Central memory CD8-positive, alpha-beta T cell (primary cell): ENCODE data around the gene CHAF1B.
A peak's percentile ranks its signal among the peaks of the same experiment; 100 is the strongest.
"Not testable (repeated sequence)": the region's sequence is repeated elsewhere in the genome, so short reads cannot be mapped to it uniquely, and the experiment has no call there.

Source experiments
- ATAC-seq: fragments of 150-1000 bp; cut with Tn5 transposase; replicated peaks from 2 replicates; pipeline ENCODE4 v1.10.0; 2022; ENCODE audit warnings: mild to moderate bottlenecking, moderate FRiP score, moderate number of reproducible peaks; ENCODE audit not compliant: poor library complexity, severe bottlenecking; ENCODE audit errors: extremely low read depth
- DNase-seq, 2 donors: peaks; one replicate each; pipeline ENCODE4 v3.0.0; 2021; ENCODE audit warnings: low spot score in 2 of 2
- H3K27ac Mint-ChIP-seq: one replicate; pipeline ENCODE4 v1.8.0; 2022; ENCODE audit warnings: low read depth, mild to moderate bottlenecking, moderate library complexity, mixed read lengths
- H3K27me3 Mint-ChIP-seq: one replicate; pipeline ENCODE4 v1.8.0; 2022; ENCODE audit warnings: mixed read lengths
- H3K36me3 Mint-ChIP-seq: one replicate; pipeline ENCODE4 v1.8.0; 2022; ENCODE audit warnings: mild to moderate bottlenecking, moderate library complexity, mixed read lengths; ENCODE audit not compliant: insufficient read depth
- H3K4me1 Mint-ChIP-seq: one replicate; pipeline ENCODE4 v1.8.0; 2022; ENCODE audit warnings: mixed read lengths
- H3K4me3 Mint-ChIP-seq: one replicate; pipeline ENCODE4 v1.8.0; 2022; ENCODE audit warnings: mild to moderate bottlenecking, moderate library complexity, mixed read lengths
- H3K9me3 Mint-ChIP-seq: one replicate; pipeline ENCODE4 v1.8.0; 2022; ENCODE audit warnings: mixed read lengths

CHAF1B gene

GRCh38 chr21:36369064-36369685 lies 16.0 kb upstream of the CHAF1B start:
- H3K9me3 Mint-ChIP-seq = no peaks in the 10 kb centered on the region
- H3K36me3 Mint-ChIP-seq = peaks cover 91% of the 10 kb centered on the region
- H3K4me1 Mint-ChIP-seq = no peaks in the 10 kb centered on the region
- no peak for ATAC-seq
- DNase-seq = no peak
- no peaks in the 10 kb centered on the region for H3K27me3 Mint-ChIP-seq
- H3K4me3 Mint-ChIP-seq = no peak overlapping the region
- peak overlapping the region; percentile 34 for H3K27ac Mint-ChIP-seq

GRCh38 chr21:36375994-36376393 lies 9.2 kb upstream of the CHAF1B start:
- Mint-ChIP-seq H3K4me3 (no peak overlapping the region), H3K27ac (no peak overlapping the region), H3K27me3 (no peaks in the 10 kb centered on the region), H3K36me3 (peaks cover 47% of the 10 kb centered on the region), H3K4me1 (no peaks in the 10 kb centered on the region), H3K9me3 (no peaks in the 10 kb centered on the region)
- no peak for ATAC-seq
- DNase-seq = no peak

- no peak overlapping the region for H3K27ac Mint-ChIP-seq
These were observed 7.8 kb upstream of the CHAF1B start for GRCh38 chr21:36377391-36377842.

GRCh38 chr21:36379251-36379650 lies 5.9 kb upstream of the CHAF1B start:
- H3K36me3 Mint-ChIP-seq = peaks cover 22% of the 10 kb centered on the region
- no peak for DNase-seq
- ATAC-seq = no peak
- H3K27ac Mint-ChIP-seq = no peak overlapping the region
- no peak overlapping the region for H3K4me3 Mint-ChIP-seq
- H3K27me3 Mint-ChIP-seq = no peaks in the 10 kb centered on the region
- no peaks in the 10 kb centered on the region for H3K9me3 Mint-ChIP-seq
- no peaks in the 10 kb centered on the region for H3K4me1 Mint-ChIP-seq

More at GRCh38 chr21:36377391-36377842, 7.8 kb upstream of the CHAF1B start:
- ATAC-seq (no peak), DNase-seq (no peak)
- H3K27me3 Mint-ChIP-seq = no peaks in the 10 kb centered on the region
- H3K36me3 Mint-ChIP-seq = peaks cover 35% of the 10 kb centered on the region
- H3K4me1 Mint-ChIP-seq = no peaks in the 10 kb centered on the region
- H3K9me3 Mint-ChIP-seq = no peaks in the 10 kb centered on the region
- H3K4me3 Mint-ChIP-seq = no peak overlapping the region

GRCh38 chr21:36381841-36382589 lies 3.2 kb upstream of the CHAF1B start:
- ATAC-seq (no peak), DNase-seq (no peak)
- Mint-ChIP-seq H3K9me3 (no peaks in the 10 kb centered on the region), H3K27ac (no peak overlapping the region), H3K4me3 (no peak overlapping the region), H3K27me3 (no peaks in the 10 kb centered on the region), H3K36me3 (peaks cover 7% of the 10 kb centered on the region), H3K4me1 (no peaks in the 10 kb centered on the region)

- not testable (repeated sequence) for H3K4me1 Mint-ChIP-seq, H3K27ac Mint-ChIP-seq, H3K9me3 Mint-ChIP-seq, DNase-seq, H3K27me3 Mint-ChIP-seq, ATAC-seq, H3K4me3 Mint-ChIP-seq, H3K36me3 Mint-ChIP-seq
These were observed 2.5 kb upstream of the CHAF1B start for GRCh38 chr21:36382722-36383121.

GRCh38 chr21:36384885-36385232 lies 333 bp upstream of the CHAF1B start:
- no peak overlapping the region for H3K27ac Mint-ChIP-seq
- no peaks in the 10 kb centered on the region for H3K27me3 Mint-ChIP-seq
- no peaks in the 10 kb centered on the region for H3K9me3 Mint-ChIP-seq
- H3K4me1 Mint-ChIP-seq = no peaks in the 10 kb centered on the region
- peaks cover 7% of the 10 kb centered on the region for H3K36me3 Mint-ChIP-seq
- H3K4me3 Mint-ChIP-seq = peak overlapping the region; percentile 45
- no peak for ATAC-seq
- DNase-seq = no peak

GRCh38 chr21:36386031-36386642 lies 945 bp downstream of the CHAF1B start:
- ATAC-seq = no peak

GRCh38 chr21:36388096-36388495 lies 2.9 kb downstream of the CHAF1B start:
- H3K9me3 Mint-ChIP-seq = no peaks in the 10 kb centered on the region
- H3K27me3 Mint-ChIP-seq = no peaks in the 10 kb centered on the region
- H3K4me3 Mint-ChIP-seq = no peak overlapping the region
- H3K4me1 Mint-ChIP-seq = no peaks in the 10 kb centered on the region
- ATAC-seq (no peak), DNase-seq (no peak)
- H3K27ac Mint-ChIP-seq = no peak overlapping the region
- peaks cover 8% of the 10 kb centered on the region for H3K36me3 Mint-ChIP-seq

More at GRCh38 chr21:36386031-36386642, 945 bp downstream of the CHAF1B start:
- DNase-seq = no peak
- Mint-ChIP-seq H3K36me3 (peaks cover 7% of the 10 kb centered on the region), H3K4me1 (no peaks in the 10 kb centered on the region), H3K27me3 (no peaks in the 10 kb centered on the region), H3K27ac (no peak overlapping the region), H3K9me3 (no peaks in the 10 kb centered on the region), H3K4me3 (peak overlapping the region; percentile 69)

- no peak overlapping the region for H3K27ac Mint-ChIP-seq
- no peak overlapping the region for H3K4me3 Mint-ChIP-seq
These were observed 3.6 kb downstream of the CHAF1B start for GRCh38 chr21:36388835-36389234.

GRCh38 chr21:36391649-36392048 lies 6.5 kb downstream of the CHAF1B start:
- H3K4me1 Mint-ChIP-seq, H3K27me3 Mint-ChIP-seq, DNase-seq, H3K9me3 Mint-ChIP-seq, H3K27ac Mint-ChIP-seq, H3K4me3 Mint-ChIP-seq, ATAC-seq: not testable (repeated sequence)
- H3K36me3 Mint-ChIP-seq = peaks cover 15% of the 10 kb centered on the region

More at GRCh38 chr21:36388835-36389234, 3.6 kb downstream of the CHAF1B start:
- DNase-seq (no peak), ATAC-seq (no peak)
- no peaks in the 10 kb centered on the region for H3K9me3 Mint-ChIP-seq
- H3K27me3 Mint-ChIP-seq = no peaks in the 10 kb centered on the region
- peaks cover 8% of the 10 kb centered on the region for H3K36me3 Mint-ChIP-seq
- H3K4me1 Mint-ChIP-seq = no peaks in the 10 kb centered on the region

- peaks cover 14% of the 10 kb centered on the region for H3K36me3 Mint-ChIP-seq
- DNase-seq (no peak), ATAC-seq (no peak)
- H3K4me3 Mint-ChIP-seq = no peak overlapping the region
- no peaks in the 10 kb centered on the region for H3K4me1 Mint-ChIP-seq
- peak overlapping the region; percentile 67 for H3K27ac Mint-ChIP-seq
- no peaks in the 10 kb centered on the region for H3K27me3 Mint-ChIP-seq
- H3K9me3 Mint-ChIP-seq = no peaks in the 10 kb centered on the region
These were observed 10.3 kb downstream of the CHAF1B start for GRCh38 chr21:36395353-36396111.
